ENCODE results near the gene SPOCK2.

Gene SPOCK2

DNA sequence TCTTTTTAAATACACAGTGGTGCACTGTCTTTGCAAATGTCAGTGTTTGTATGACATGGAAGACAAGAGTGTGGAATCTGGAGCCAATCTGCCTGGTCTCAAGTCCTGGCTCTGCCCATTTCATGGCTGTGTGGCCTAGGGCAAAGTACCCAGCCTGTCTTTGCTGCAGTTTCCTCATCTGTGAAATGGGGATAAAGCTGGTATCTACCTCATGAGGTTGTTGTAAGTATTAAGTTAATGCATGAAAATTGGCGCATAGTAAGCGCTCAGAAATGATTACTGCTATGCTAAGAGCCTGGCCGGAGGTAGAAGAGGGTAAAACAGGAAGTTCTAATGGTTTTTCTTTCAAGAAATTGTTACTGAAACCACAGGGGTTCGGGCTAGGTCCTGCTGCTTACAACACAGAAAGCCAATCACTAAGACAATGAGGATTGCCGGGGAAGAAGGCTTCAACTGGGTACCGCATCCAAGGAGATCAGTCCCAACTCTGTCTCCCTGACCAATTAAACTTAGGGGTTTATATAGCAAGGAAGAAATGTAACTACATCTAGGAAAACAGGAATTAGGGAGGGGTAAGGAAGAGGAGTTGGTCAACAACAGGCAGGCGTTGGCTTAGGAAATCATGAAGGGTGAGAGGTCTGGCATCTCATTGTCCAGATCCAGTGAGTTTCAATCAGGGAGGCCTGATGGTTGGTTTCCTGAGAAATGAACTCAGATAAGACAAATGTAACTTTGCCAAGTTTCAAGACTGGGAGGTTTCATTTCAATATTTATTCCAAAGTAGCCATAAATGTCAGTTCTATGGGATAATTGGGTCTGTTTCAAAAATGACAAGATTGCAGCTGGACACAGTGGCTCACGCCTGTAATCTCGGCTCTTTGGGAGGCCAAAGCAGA lies 67.2 kb downstream of the SPOCK2 start:
- H3K4me1 ChIP-seq (ENCODE audit: control insufficient read depth, low read depth, low read length), result no peaks in the 10 kb centered on the region
- no peaks in the 10 kb centered on the region for H3K79me1 ChIP-seq (ENCODE audit: low read length)
- H2BK5ac ChIP-seq (ENCODE audit: low read length), result no peak overlapping the region
- no peak overlapping the region for H4K8ac ChIP-seq (ENCODE audit: low read depth, low read length)
- no peak overlapping the region for H2BK120ac ChIP-seq (ENCODE audit: low read depth, low read length)
- no peak overlapping the region for H4K5ac ChIP-seq (ENCODE audit: low read length)
- H3K27ac ChIP-seq (ENCODE audit: low read depth, low read length), result no peak overlapping the region
- H3K4ac ChIP-seq (ENCODE audit: low read depth, low read length), result no peak overlapping the region
- no peak for DNase-seq
- H3K4me2 ChIP-seq (ENCODE audit: low read length), result no peak overlapping the region
- no peaks in the 10 kb centered on the region for H3K36me3 ChIP-seq (ENCODE audit: control insufficient read depth, insufficient read depth, low read length)
- no peaks in the 10 kb centered on the region for H3K27me3 ChIP-seq (ENCODE audit: insufficient read depth, low read length, poor library complexity)
- H3K79me2 ChIP-seq (ENCODE audit: control insufficient read depth, insufficient read depth, low read length), result no peaks in the 10 kb centered on the region
- no peak overlapping the region for H3K18ac ChIP-seq (ENCODE audit: low read length)
- no CpG with 5 or more reads among the region's 9 CpGs for WGBS (ENCODE audit: extremely low coverage, insufficient coverage, low lambda C conversion rate)
- no peak overlapping the region for H3K4me3 ChIP-seq (ENCODE audit: low read length)
- no peak overlapping the region for H3K56ac ChIP-seq (ENCODE audit: low read length)
- H2BK15ac ChIP-seq (replicated peaks; ENCODE audit: low read depth), result no peak overlapping the region
- H2AK5ac ChIP-seq (ENCODE audit: low read length), result no peak overlapping the region
- no peak overlapping the region for H3K23ac ChIP-seq (ENCODE audit: low read length)
- H3K9ac ChIP-seq (ENCODE audit: low read length), result no peak overlapping the region

- WGBS (ENCODE audit: extremely low coverage, insufficient coverage, low lambda C conversion rate), result no CpG with 5 or more reads among the region's 11 CpGs
- H3K4me3 ChIP-seq (ENCODE audit: low read length), result no peak overlapping the region
- no peak overlapping the region for H2AK5ac ChIP-seq (ENCODE audit: low read length)
- no peaks in the 10 kb centered on the region for H3K27me3 ChIP-seq (ENCODE audit: insufficient read depth, low read length, poor library complexity)
- no peaks in the 10 kb centered on the region for H3K4me1 ChIP-seq (ENCODE audit: control insufficient read depth, low read depth, low read length)
- H3K18ac ChIP-seq (ENCODE audit: low read length), result no peak overlapping the region
- H3K27ac ChIP-seq (ENCODE audit: low read depth, low read length), result no peak overlapping the region
- no peaks in the 10 kb centered on the region for H3K36me3 ChIP-seq (ENCODE audit: control insufficient read depth, insufficient read depth, low read length)
- H3K23ac ChIP-seq (ENCODE audit: low read length), result no peak overlapping the region
- no peak overlapping the region for H3K4me2 ChIP-seq (ENCODE audit: low read length)
- H3K79me2 ChIP-seq (ENCODE audit: control insufficient read depth, insufficient read depth, low read length), result no peaks in the 10 kb centered on the region
- H2BK15ac ChIP-seq (replicated peaks; ENCODE audit: low read depth), result no peak overlapping the region
- H3K56ac ChIP-seq (ENCODE audit: low read length), result no peak overlapping the region
- DNase-seq, result no peak
- no peak overlapping the region for H3K4ac ChIP-seq (ENCODE audit: low read depth, low read length)
- no peak overlapping the region for H2BK120ac ChIP-seq (ENCODE audit: low read depth, low read length)
- H3K79me1 ChIP-seq (ENCODE audit: low read length), result no peaks in the 10 kb centered on the region
- no peak overlapping the region for H4K8ac ChIP-seq (ENCODE audit: low read depth, low read length)
- no peak overlapping the region for H3K9ac ChIP-seq (ENCODE audit: low read length)
- H4K5ac ChIP-seq (ENCODE audit: low read length), result no peak overlapping the region
- no peak overlapping the region for H2BK5ac ChIP-seq (ENCODE audit: low read length)
Measured at GRCh38 chr10:72019085-72019876, 69.1 kb downstream of the SPOCK2 start.

DNA sequence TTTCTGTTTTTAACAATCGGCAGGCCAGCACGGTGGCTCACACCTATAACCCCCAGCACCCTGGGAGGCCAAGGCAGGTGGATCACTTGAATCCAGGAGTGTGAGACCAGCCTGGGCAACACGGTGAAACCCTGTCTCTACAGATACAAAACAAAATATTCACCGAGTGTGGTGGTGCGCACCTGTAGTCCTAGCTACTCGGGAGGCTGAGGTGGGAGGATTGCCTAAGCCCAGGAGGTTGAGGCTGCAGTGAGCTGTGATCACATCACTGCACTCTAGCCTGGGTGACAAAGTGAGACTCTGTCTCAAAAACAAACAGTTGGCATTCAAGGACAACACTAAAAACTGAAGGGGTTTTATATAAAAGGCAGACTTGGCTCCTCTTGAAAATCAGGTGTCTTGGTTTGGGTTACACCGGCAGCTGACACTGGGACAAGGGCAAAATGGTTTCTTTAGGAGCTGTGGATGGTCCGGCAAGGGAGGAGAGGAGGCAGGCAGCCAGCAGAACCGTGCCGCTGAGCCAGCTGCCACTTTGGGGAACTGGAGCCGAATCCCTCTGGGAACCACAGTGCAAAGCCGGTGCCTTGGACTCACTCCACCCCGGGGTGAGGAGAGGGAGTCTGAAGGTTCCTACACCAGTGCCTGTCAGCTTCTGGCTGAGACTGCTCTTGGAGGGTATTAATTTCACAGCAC lies 71.6 kb downstream of the SPOCK2 start:
- Histone ChIP-seq H3K9ac (ENCODE audit: low read length) (no peak overlapping the region), H3K4me1 (ENCODE audit: control insufficient read depth, low read depth, low read length) (no peaks in the 10 kb centered on the region), H2AK5ac (ENCODE audit: low read length) (no peak overlapping the region), H3K4ac (ENCODE audit: low read depth, low read length) (no peak overlapping the region), H3K79me2 (ENCODE audit: control insufficient read depth, insufficient read depth, low read length) (no peaks in the 10 kb centered on the region), H3K23ac (ENCODE audit: low read length) (no peak overlapping the region), H4K5ac (ENCODE audit: low read length) (no peak overlapping the region), H2BK120ac (ENCODE audit: low read depth, low read length) (no peak overlapping the region), H3K56ac (ENCODE audit: low read length) (no peak overlapping the region), H3K4me2 (ENCODE audit: low read length) (no peak overlapping the region), H3K36me3 (ENCODE audit: control insufficient read depth, insufficient read depth, low read length) (no peaks in the 10 kb centered on the region), H3K27me3 (ENCODE audit: insufficient read depth, low read length, poor library complexity) (no peaks in the 10 kb centered on the region), H3K4me3 (ENCODE audit: low read length) (no peak overlapping the region), H3K27ac (ENCODE audit: low read depth, low read length) (no peak overlapping the region), H2BK5ac (ENCODE audit: low read length) (no peak overlapping the region), H2BK15ac (replicated peaks; ENCODE audit: low read depth) (no peak overlapping the region), H3K79me1 (ENCODE audit: low read length) (no peaks in the 10 kb centered on the region), H3K18ac (ENCODE audit: low read length) (no peak overlapping the region), H4K8ac (ENCODE audit: low read depth, low read length) (no peak overlapping the region)
- no peak for DNase-seq
- WGBS (ENCODE audit: extremely low coverage, insufficient coverage, low lambda C conversion rate), result no CpG with 5 or more reads among the region's 13 CpGs

- H3K18ac ChIP-seq (ENCODE audit: low read length), result no peak overlapping the region
- no peak overlapping the region for H2BK5ac ChIP-seq (ENCODE audit: low read length)
- WGBS (ENCODE audit: extremely low coverage, insufficient coverage, low lambda C conversion rate), result no CpG with 5 or more reads among the region's 8 CpGs
- H3K27ac ChIP-seq (ENCODE audit: low read depth, low read length), result no peak overlapping the region
- H3K79me2 ChIP-seq (ENCODE audit: control insufficient read depth, insufficient read depth, low read length), result no peaks in the 10 kb centered on the region
- no peak overlapping the region for H2BK15ac ChIP-seq (replicated peaks; ENCODE audit: low read depth)
- H3K4me1 ChIP-seq (ENCODE audit: control insufficient read depth, low read depth, low read length), result no peaks in the 10 kb centered on the region
- H3K9ac ChIP-seq (ENCODE audit: low read length), result no peak overlapping the region
- no peak overlapping the region for H4K8ac ChIP-seq (ENCODE audit: low read depth, low read length)
- H3K4ac ChIP-seq (ENCODE audit: low read depth, low read length), result no peak overlapping the region
- no peak overlapping the region for H3K23ac ChIP-seq (ENCODE audit: low read length)
- H3K4me3 ChIP-seq (ENCODE audit: low read length), result no peak overlapping the region
- DNase-seq, result no peak
- no peaks in the 10 kb centered on the region for H3K36me3 ChIP-seq (ENCODE audit: control insufficient read depth, insufficient read depth, low read length)
- no peak overlapping the region for H3K4me2 ChIP-seq (ENCODE audit: low read length)
- no peaks in the 10 kb centered on the region for H3K79me1 ChIP-seq (ENCODE audit: low read length)
- no peak overlapping the region for H2BK120ac ChIP-seq (ENCODE audit: low read depth, low read length)
- H3K56ac ChIP-seq (ENCODE audit: low read length), result no peak overlapping the region
- H3K27me3 ChIP-seq (ENCODE audit: insufficient read depth, low read length, poor library complexity), result no peaks in the 10 kb centered on the region
- no peak overlapping the region for H4K5ac ChIP-seq (ENCODE audit: low read length)
- H2AK5ac ChIP-seq (ENCODE audit: low read length), result no peak overlapping the region
Measured at GRCh38 chr10:72015841-72016240, 72.5 kb downstream of the SPOCK2 start.

GRCh38 chr10:72014785-72015480 lies 73.4 kb downstream of the SPOCK2 start:
- Histone ChIP-seq H3K9ac (ENCODE audit: low read length) (no peak overlapping the region), H3K79me2 (ENCODE audit: control insufficient read depth, insufficient read depth, low read length) (no peaks in the 10 kb centered on the region), H3K56ac (ENCODE audit: low read length) (no peak overlapping the region), H2BK5ac (ENCODE audit: low read length) (no peak overlapping the region), H3K4me1 (ENCODE audit: control insufficient read depth, low read depth, low read length) (no peaks in the 10 kb centered on the region), H3K79me1 (ENCODE audit: low read length) (no peaks in the 10 kb centered on the region), H3K4me2 (ENCODE audit: low read length) (no peak overlapping the region), H4K5ac (ENCODE audit: low read length) (no peak overlapping the region), H3K27me3 (ENCODE audit: insufficient read depth, low read length, poor library complexity) (no peaks in the 10 kb centered on the region), H3K27ac (ENCODE audit: low read depth, low read length) (no peak overlapping the region), H4K8ac (ENCODE audit: low read depth, low read length) (no peak overlapping the region), H3K23ac (ENCODE audit: low read length) (no peak overlapping the region), H2BK120ac (ENCODE audit: low read depth, low read length) (no peak overlapping the region), H2AK5ac (ENCODE audit: low read length) (no peak overlapping the region), H3K4me3 (ENCODE audit: low read length) (no peak overlapping the region), H3K36me3 (ENCODE audit: control insufficient read depth, insufficient read depth, low read length) (no peaks in the 10 kb centered on the region), H2BK15ac (replicated peaks; ENCODE audit: low read depth) (no peak overlapping the region), H3K4ac (ENCODE audit: low read depth, low read length) (no peak overlapping the region), H3K18ac (ENCODE audit: low read length) (no peak overlapping the region)
- WGBS (ENCODE audit: extremely low coverage, insufficient coverage, low lambda C conversion rate), result no CpG with 5 or more reads among the region's 10 CpGs
- DNase-seq, result no peak

Data from mesendoderm (in vitro differentiated cells).